ENCODE results near the gene PRMT7.

The PRMT7 gene

DNA sequence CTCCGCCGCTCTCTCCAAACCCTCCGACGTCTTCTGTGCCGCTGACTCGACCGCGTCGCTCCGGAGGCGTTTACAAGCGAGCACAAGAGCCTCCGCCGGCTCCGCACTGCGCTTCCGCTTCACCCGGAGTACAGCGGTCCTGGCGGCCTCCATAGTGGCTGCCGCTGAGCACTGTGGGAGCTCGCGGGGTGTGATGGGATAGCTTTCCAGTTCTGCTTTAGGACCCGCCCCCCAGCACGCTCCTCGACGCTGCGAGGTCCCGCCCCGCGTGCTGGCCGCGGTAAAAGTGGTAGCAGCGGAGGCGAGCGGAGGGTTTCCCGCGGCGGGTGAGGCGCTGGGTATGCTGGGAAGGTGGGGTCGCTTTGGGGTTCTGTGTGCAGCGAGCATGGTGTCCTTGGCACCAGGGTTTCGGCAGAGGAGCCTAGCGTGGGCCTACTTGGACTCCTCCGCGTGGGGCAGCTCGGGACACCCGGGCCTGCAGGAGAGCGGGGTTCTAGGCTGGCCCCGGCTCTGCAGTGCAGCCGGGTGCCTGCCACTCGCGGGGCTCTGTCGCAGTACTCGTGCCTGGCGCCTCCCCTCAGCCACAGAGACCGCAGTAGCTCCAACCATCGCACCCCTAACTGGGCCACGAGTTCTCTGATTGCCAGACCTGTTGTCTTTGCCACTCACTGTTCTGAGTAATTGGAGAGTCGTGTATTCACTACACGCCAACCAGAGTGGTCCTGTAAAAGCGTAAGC, at the start of gene PRMT7, which contains the start of gene SLC7A6OS:
PRMT7 (plus strand) TSS at position 246 of the 738 bp plus-strand sequence. CDS start 4,961 bp downstream, outside the sequence.
SLC7A6OS (minus strand) TSS at position 173 of the 738 bp plus-strand sequence; CDS start at position 153, 20 bp downstream.
- DNase-seq: peak; percentile 86 to 93 (median 91)

DNA sequence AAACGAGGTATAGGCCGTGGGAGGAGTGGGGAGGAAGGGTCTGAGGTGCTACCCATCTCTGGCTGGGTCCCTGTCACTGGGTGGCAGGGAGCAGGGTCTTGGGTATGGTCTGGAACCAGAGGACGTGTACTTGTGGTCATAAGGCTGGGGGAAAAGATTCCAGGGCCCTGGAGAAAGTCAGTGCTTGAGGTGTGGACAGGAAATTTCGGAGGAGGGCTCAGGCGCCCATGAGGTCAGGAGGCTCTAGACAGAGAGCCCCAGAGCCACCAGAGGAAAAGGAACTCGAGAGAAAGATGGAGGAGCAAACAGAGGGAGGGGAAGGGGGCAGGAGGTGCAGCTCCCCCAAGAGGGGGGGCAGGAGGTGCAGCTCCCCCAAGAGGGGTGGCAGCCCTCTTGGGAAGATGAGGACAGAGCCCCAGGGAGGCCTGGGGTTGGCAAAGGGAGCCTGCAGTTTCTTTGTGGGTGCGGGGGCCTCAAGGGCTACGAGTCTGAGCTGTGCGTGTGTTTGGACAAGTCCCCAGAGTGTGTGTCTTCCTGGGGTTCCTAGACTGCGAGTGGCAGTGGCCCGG, 47.2 kb upstream of the PRMT7 start:
- no peak for DNase-seq

DNA sequence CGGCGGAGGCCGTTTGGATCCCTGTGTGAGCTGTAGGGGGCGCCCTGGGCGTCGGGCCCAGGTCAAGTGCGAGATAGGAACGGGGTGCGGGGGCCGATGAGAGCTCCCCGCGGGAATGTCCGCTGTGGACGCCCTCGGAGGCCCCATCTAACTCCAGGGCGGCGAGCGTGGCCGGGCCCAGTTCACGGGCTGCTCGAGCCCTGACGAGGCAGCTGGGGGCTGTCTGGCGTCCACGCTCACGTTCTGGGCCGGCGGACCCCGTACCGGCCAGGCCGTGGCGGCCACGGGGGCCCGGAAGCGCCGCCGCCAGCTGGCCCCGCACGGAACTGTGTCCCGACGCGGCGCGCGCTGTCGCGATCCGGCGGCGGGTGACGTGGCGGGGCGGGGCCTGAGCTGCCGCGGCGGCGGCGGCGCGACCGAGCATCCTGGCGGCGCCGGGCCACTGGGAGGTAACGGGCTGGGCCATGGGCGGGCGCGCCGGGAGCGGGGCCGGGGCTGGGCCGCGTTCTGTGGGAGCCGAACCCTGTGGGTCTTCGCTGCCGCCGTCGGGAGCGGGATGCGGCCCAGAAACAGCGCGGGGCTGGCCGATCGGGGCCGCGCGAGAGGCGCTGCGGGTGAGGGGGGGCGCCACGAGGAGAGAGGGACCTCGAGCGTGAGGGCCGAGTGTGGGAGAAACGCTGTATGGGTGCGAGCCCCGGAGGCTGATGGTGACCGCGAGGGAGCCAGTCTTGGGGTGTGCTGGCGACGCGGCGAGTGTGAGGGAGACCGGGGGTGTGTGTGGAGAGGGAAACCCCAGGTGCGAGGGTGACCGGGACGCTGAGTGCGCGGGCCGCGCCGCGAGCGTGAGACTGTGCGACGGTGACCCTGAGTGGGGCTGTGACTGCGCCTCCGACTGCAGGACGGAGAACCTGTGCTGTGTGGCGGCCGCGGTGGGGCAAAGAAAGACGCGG, 46.4 kb upstream of the PRMT7 start, which contains the start of gene SLC7A6:
SLC7A6 (plus strand) TSS at position 399 of the 950 bp plus-strand sequence. CDS start 10,201 bp downstream, outside the sequence.
- peak; percentile 71 to 81 (median 77) for DNase-seq

DNA sequence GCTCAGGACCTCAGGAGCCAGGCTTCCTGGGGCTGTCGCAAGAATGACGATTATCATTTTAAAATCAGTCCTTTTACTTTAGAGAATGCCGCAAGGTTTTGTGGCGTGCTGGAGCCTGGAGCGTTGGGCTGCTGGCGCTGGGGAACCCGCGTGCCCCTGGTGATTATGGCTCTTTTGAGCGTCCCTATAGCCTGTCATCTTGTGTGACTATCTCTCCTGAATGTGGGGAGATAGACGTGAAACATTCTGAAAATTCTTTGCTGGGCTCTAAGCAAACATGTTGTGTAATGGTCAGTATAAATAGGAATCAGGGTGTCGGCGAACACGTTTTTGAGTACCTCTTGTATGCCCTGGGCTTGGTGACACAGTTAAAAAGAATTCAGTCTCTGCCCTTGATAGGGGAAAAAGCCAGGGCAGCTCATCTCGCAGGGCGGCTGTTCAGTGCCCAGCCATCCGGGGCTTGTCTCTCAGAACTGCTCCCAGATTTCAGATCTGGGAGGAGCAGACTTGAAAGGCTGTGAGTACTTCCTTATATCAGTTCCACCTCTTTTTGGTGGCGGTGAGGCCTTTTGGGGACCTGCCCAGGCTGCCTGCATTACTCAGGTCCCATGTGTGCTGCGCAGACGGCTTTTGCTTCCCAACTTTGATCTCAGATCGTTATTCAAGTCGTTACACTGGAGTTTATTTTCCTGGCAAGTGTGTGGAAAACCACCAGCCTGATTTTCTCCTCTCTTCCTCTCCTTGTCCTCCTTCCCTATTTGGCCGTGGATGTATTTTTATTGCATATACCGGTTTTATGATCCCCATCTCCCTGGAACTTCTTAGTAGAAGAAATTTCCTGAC, 45.5 kb upstream of the PRMT7 start:
- DNase-seq: peak; percentile 11 to 62 (median 44)

GRCh38 chr16:68267612-68268405, 43.0 kb upstream of the PRMT7 start:
- no peak for DNase-seq

- no peak for DNase-seq
Measured at GRCh38 chr16:68269793-68270192, 41.0 kb upstream of the PRMT7 start.

DNA sequence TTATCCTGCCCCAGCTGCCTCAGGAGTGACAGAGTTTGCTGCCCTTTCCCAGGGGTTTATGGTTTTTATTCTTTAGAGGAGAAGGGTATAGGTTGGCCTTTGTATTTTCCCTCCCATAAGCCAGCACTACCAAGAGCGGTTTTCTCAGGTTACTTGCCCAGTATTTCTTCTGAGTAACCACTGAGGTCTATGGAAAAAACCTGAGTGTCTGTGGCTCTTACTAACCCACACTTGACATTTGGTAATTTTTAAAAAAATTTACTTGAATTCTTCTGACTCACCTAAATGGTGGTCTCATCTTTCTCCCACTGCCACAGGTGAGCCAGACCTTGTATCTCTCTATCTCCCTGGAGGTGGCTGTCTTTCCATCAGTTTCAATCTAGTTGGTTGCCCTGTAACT, 40.5 kb upstream of the PRMT7 start:
- DNase-seq: no peak

DNA sequence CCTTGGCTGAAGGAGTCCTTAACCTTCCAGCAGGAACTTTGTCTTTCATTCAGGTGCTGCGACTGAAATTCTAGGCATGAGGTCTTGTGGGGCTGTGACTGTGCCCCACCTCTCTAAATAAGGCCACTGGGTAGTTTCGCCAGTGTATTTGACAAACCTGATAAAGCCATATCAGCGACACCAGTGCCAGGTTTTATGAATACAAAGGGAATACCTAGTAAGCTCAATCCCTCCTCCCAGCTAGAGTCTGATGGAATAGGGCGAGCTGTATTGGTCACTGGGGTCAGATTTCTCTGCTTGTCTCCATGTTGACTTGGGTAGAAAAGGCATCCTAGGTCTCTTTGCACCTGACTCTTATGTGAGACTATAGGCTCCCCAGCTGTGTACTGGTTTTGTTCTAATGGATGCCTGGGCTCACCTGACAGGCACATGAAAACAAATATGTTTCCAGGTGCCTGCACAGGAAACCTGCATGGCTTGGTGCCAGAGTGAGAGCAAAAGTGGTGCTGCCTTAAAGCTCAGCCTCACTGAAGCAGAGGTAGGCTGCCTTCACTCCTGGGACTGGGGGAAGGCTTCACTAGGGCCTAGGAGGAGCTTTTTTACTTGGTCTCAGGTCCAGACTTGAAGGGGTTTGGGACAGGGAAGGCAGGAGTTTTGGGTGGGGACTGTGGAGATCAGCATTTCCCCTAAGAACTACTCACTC, 38.2 kb upstream of the PRMT7 start:
- DNase-seq: peak; percentile 63 to 84 (median 80)

DNA sequence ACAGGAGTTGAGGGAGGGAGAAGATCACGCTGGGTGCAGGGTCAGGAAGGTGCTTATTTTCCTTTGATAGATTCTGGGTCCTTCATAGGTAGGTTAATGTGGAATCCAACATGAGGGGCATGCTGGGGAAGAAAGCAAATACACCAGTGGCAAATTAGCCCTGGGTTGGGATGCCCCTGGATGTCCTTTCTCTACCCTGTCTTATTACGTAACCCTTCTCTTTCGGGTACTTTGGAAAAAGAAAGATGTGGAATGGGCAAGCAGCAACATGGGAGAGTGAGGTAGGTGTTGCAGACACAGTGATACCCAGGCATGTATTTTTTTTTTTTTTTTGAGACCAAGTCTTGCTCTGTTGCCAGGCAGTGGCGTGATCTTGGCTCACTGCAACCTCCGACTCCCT, 37.4 kb upstream of the PRMT7 start:
- no peak for DNase-seq

- DNase-seq: no peak
Measured at GRCh38 chr16:68273896-68274295, 36.9 kb upstream of the PRMT7 start.

DNA sequence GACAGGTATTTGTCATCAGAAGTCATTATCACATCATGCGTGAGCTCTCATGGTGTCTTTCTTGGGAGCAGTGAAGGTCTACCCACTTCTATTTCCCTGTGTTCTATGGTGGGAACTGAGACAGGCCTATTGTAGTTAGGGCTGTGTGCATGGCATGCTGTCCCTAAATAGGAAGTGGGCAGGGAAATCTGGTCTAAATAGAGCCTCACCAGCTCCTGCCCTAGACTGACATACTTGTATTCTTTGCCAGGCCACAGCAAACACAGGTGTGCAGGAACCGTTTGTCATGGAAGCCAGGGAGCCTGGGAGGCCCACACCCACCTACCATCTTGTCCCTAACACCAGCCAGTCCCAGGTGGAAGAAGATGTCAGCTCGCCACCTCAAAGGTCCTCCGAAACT, 36.4 kb upstream of the PRMT7 start:
- DNase-seq: no peak

DNA sequence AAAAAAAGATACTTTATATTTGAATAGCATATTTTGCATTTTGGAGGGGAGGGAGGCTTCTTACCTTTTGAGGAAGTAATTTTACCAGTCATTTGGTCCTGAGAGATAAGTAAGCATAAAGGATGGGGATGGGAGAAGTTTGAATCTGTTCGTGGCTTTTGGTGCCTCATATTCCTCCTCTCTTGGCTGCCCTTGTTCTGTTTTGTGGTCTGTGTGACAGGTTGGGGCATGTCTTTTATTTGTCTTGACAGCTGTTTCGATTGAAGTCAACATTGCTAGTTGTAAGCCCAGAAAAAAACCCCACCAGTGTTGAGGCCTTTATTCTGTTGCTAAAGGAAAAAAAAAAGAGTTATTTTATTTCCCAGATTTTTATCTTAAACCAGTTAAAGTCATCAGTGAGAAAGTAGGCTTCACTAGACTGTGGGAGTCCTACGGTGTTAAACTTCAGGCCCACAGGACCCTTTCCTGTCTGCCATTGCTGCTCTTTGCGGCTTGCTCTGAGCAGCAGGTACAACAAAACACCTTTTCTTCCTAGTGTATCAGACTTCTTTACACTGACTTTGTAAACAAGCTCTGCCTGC, 35.1 kb upstream of the PRMT7 start:
- DNase-seq: peak; percentile 43 to 90 (median 74)

DNA sequence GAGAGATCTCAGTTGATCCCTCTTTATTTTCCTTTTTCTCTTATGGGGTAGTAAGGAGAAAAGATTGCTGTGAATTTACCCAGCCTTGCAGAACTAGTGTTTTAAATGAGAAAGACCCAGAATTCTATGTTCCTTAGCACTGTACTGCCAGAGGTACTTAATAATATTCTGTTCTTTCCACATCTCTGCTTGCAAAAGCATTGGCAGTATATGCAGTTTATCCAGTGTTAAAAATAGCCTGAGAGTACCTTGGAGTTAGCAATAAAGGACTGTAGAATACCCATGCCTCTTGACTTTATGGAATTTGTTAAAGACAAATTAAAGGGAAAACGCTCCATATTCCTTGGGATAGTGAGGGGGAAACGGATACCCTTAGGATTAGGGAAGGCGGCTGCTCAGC, 34.6 kb upstream of the PRMT7 start:
- DNase-seq: no peak

- DNase-seq: no peak
Measured at GRCh38 chr16:68279726-68280558, 30.9 kb upstream of the PRMT7 start.

DNA sequence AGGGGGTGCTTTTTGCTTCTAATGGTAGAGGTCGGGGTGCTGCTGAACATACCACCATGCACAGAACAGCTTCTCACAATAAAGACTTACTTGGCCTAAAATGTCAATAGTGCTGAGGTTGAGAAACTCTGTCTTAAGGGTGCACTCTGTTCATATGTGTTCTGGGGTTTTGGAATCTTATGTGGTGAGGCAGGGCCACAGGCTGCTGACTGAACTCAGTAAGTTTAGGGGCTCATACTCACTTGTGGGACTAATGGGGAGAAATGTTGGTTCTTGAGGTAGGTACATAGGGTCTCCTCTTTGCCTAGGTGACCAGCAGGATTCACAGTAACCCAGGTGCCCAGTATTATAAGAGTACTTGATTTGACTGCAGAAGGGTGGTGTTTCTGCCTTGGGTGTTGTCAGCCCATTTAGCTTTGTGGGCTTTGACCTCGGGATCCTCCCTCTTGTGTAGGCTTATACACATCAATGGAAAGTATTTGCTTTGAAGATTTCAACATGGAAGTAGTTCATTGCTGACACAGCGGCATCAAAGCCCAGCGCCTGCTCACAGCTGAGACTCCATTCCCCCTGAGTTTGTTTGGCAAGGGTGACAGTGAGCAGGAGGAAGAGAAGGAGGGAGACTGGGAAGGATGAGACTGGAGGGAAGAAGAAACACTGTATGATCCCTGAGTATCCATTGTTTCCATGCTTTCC, 29.3 kb upstream of the PRMT7 start:
- DNase-seq: peak; percentile 16 to 61 (median 44)

GRCh38 chr16:68282064-68282452, 28.8 kb upstream of the PRMT7 start:
- no peak for DNase-seq

- no peak for DNase-seq
Measured at GRCh38 chr16:68283346-68283745, 27.5 kb upstream of the PRMT7 start.

DNA sequence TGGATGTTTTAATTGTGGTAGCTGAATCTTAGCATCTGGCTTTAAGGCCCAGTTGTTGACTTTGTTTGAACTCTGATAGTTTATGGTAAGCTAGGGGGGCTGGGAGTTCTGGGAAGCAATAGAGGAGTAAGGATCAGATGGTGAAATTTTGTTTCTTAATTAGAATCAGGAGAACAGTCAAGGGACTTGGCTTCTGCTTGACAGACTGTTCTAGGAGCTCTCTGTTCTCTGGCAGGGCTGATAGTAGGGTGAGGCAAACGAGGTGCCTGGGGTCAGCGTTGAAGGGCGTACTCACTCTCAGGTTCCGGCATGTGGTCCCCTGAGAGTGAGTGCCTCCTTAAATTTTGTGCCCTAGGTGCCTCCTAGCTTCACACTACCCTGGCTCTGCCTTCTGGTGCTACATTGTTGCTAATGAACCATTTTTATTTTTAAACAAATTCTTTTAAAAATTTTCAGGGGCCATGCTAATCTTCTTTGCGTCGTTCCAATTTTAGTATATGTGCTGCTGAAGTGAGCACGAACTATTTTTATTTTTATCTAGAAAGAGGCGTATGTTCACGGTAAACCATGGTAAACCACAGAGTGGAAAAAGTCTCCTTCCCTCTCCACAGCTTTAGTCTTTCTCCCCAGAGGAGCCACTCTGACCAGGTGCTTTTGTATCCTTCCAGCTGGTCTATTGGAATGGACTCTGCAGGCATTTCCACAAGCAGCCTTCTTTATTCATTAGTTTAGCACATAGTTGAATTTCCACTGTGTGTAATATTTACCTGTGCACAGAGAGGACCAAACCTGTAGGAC, 26.8 kb upstream of the PRMT7 start:
- DNase-seq: no peak

Data from stimulated activated naive CD4-positive, alpha-beta T cell (primary cell).